MCF 10A (cell line): ENCODE measurements around the gene HIF1A. TPM values are rescaled to one million over a fixed set of nuclear protein-coding genes. Genes with fewer than 3 reads are reported as not detected.
A peak's percentile ranks its signal among the peaks of the same experiment; 100 is the strongest.

Source experiments
- BruUV-seq: library from RNA; stranded (reverse); fragments of 400-500 nt; replicated peaks from 2 replicates; lab custom pipeline; 2021; lab: Mats Ljungman, UMichigan
- CTCF ChIA-PET: fragments of 300-600 bp; sonication (Branson Sonifier 250); formaldehyde crosslinking; extraction: SDS; loops from one replicate; lab custom pipeline; 2021; ENCODE audit warnings: antibody characterized with exemption, inconsistent platforms; lab: Yijun Ruan, JAX
- POLR2A ChIA-PET: fragments of 300-600, 350-650 bp; sonication (Branson Sonifier 250); formaldehyde crosslinking; extraction: SDS; loops from one replicate; lab custom pipeline; 2020; ENCODE audit warnings: antibody characterized with exemption, inconsistent platforms; lab: Yijun Ruan, JAX
- DNase-seq: peaks from one replicate; pipeline ENCODE4 v3.0.0-alpha.2; 2018; ENCODE audit not compliant: unreplicated experiment
- H3K27ac Mint-ChIP-seq: one replicate; pipeline ENCODE4 v1.8.0; 2022; ENCODE audit warnings: mild to moderate bottlenecking, low read depth, mixed read lengths; ENCODE audit not compliant: unreplicated experiment
- H3K27me3 Mint-ChIP-seq: one replicate; pipeline ENCODE4 v1.8.0; 2022; ENCODE audit warnings: mixed read lengths; ENCODE audit not compliant: insufficient read depth, unreplicated experiment
- H3K36me3 Mint-ChIP-seq: one replicate; pipeline ENCODE4 v1.8.0; 2022; ENCODE audit warnings: mild to moderate bottlenecking, moderate library complexity, mixed read lengths; ENCODE audit not compliant: insufficient read depth, unreplicated experiment
- H3K4me1 Mint-ChIP-seq: one replicate; pipeline ENCODE4 v1.8.0; 2022; ENCODE audit warnings: mixed read lengths; ENCODE audit not compliant: insufficient read depth, unreplicated experiment
- H3K4me3 Mint-ChIP-seq: one replicate; pipeline ENCODE4 v1.8.0; 2022; ENCODE audit warnings: mild to moderate bottlenecking, moderate library complexity, mixed read lengths; ENCODE audit not compliant: unreplicated experiment
- H3K9me3 Mint-ChIP-seq: one replicate; pipeline ENCODE4 v1.8.0; 2022; ENCODE audit warnings: mixed read lengths; ENCODE audit not compliant: unreplicated experiment
- CTCF ChIP-seq: fragments of 200-600 bp; IDR thresholded peaks from one replicate; pipeline ENCODE4 v1.8.0; 2022; ENCODE audit warnings: antibody characterized with exemption, mild to moderate bottlenecking; ENCODE audit not compliant: unreplicated experiment
- intact Hi-C: fragments of 100-400 bp; cut with micrococcal nuclease; formaldehyde crosslinking; loops from 2 replicates; pipeline ENCODE4 v1.14.1; 2022
- total RNA-seq: library from RNA; stranded (reverse); gene quantifications from 2 replicates; pipeline ENCODE4 v1.2.3, GENCODE V29; 2022

Gene HIF1A
- total RNA-seq, 1 experiment from 2014 or later = 193 TPM

DNA sequence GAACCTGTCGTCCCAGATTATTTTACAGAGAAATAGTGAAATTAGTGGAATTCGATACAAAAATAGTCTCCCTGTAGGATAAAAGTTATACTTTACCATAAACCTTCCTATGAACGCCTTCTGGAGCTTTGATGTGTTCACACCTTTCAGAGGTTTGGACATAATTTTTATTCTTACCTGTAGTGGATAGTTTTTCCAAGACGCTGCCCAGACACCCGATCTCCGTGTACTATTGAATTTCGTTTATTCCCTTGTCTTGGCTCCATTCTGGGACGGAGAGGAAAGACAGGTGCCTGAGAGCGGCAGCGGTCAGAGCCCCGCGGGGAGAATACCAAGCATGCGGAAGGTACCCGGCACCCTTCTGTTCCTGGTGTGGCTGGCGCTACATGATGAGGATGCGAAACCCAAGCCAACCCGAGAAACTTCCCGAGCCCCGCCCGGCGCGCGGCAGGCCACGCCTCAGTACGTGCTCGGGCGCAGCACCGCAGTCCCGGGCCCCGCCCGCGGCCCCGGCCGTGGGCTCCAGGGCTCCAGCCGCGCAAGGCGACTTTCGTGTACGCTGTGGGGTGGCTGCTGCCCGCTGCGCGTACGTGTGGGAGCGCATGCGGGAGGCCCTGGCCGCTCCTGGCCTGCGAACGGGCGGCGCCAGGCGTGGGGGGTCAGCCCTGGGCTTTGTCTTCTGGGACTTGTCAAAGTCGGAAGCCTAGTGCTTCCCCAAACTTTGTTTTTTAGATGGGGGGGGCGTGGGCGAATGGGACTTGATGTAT is 55.6 kb downstream of the HIF1A start:
- DNase-seq = peak; percentile 87
- BruUV-seq = TSS peak; percentile 68
- no peaks in the 10 kb centered on the region for H3K27me3 Mint-ChIP-seq
- peak overlapping the region; percentile 78 for H3K4me3 Mint-ChIP-seq
- H3K36me3 Mint-ChIP-seq = peaks cover 45% of the 10 kb centered on the region
- H3K27ac Mint-ChIP-seq = peak overlapping the region; percentile 70
- ChIA-PET POLR2A (interaction anchor here (0.5 to 10.2 kb wide), 16 partner anchors 10 to 1080 kb away, joined by 3 to 158 read pairs (median 4); partner anchors contain the start of genes HIF1A and SNAPC1), CTCF (interaction anchor here (0.7 to 2.9 kb wide), 7 partner anchors 11 to 356 kb away, joined by 3 to 18 read pairs (median 3); no protein-coding TSS in a partner anchor)
- TF ChIP-seq CTCF = no peak
- H3K9me3 Mint-ChIP-seq = peaks cover 13% of the 10 kb centered on the region
- intact Hi-C loops = loop anchor here (5.0 kb wide), 2 partner anchors 86 to 279 kb away; no protein-coding TSS in a partner anchor
- H3K4me1 Mint-ChIP-seq = peaks cover 17% of the 10 kb centered on the region

- peak overlapping the region; percentile 78 for H3K4me3 Mint-ChIP-seq
- ChIA-PET CTCF (interaction anchor here (0.6 to 2.0 kb wide), 3 partner anchors 10 to 1137 kb away, joined by 3 to 7 read pairs (median 4); no protein-coding TSS in a partner anchor), POLR2A (interaction anchor here (0.5 to 10.2 kb wide), 12 partner anchors 11 to 430 kb away, joined by 3 to 158 read pairs (median 3); partner anchors contain the start of gene SNAPC1)
- H3K27me3 Mint-ChIP-seq = no peaks in the 10 kb centered on the region
- DNase-seq = no peak
- peaks cover 14% of the 10 kb centered on the region for H3K9me3 Mint-ChIP-seq
- BruUV-seq = TSS peak; percentile 1
- peaks cover 39% of the 10 kb centered on the region for H3K36me3 Mint-ChIP-seq
- H3K4me1 Mint-ChIP-seq = peaks cover 17% of the 10 kb centered on the region
- H3K27ac Mint-ChIP-seq = no peak overlapping the region
- intact Hi-C loops = loop anchor here (5.0 kb wide), 2 partner anchors 86 to 279 kb away; no protein-coding TSS in a partner anchor
- TF ChIP-seq CTCF = no peak
Observed at GRCh38 chr14:61751475-61751989, 56.2 kb downstream of the HIF1A start.

DNA sequence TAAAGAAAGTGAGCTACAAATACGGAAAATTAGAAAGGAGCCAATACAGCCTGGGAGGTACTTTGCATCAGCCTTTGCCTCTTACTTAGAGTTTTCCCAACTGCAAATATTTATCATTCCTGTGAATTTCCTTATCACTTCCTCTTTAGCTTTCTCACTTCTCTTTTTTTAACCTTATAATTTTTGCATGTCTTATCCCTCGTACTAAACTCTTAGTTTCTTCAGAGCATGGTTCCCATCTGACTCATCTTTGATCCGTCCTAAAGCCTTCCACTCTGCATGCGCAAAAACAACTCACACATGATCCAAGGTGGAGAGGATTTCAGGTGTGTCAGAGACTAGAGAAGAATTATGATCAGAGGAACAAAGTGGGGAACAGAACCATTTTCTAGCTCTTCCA is 57.3 kb downstream of the HIF1A start:
- peaks cover 29% of the 10 kb centered on the region for H3K36me3 Mint-ChIP-seq
- CTCF ChIA-PET = interaction anchor here (0.6 to 2.0 kb wide), 6 partner anchors 9 to 1040 kb away, joined by 3 to 7 read pairs (median 4); no protein-coding TSS in a partner anchor
- H3K4me3 Mint-ChIP-seq = no peak overlapping the region
- no peaks in the 10 kb centered on the region for H3K27me3 Mint-ChIP-seq
- H3K4me1 Mint-ChIP-seq = peaks cover 12% of the 10 kb centered on the region
- POLR2A ChIA-PET = interaction anchor here (0.9 to 10.2 kb wide), 2 partner anchors 10 to 85 kb away, joined by 3 to 158 read pairs; partner anchors contain the start of gene SNAPC1
- H3K27ac Mint-ChIP-seq = no peak overlapping the region
- intact Hi-C loops = loop anchor here (5.0 kb wide), 2 partner anchors 85 to 280 kb away; no protein-coding TSS in a partner anchor
- H3K9me3 Mint-ChIP-seq = peaks cover 14% of the 10 kb centered on the region
- BruUV-seq = no TSS peak
- no peak for DNase-seq
- no peak for TF ChIP-seq CTCF
